ENCODE data around the gene NEK1. TPM values are rescaled to one million over a fixed set of nuclear protein-coding genes. Genes with fewer than 3 reads are reported as not detected.

NEK1 gene
- total and polyA plus RNA-seq, 2 of the 13 experiments (the other 11 are each of a cell fraction or from before 2014, with no cell fraction given) = 2.9 to 5.4 TPM

GRCh38 chr4:169619958-169620879 lies 7.8 kb upstream of the NEK1 start, which contains the start of gene CLCN3 (continued):
- TF ChIP-seq DRAP1 (CRISPR knock-in tag; IDR thresholded peaks at IDR 0.05) (peak; percentile 92), FLYWCH1 (CRISPR knock-in tag; IDR thresholded peaks at IDR 0.05) (no peak), ZNF576 (CRISPR knock-in tag; IDR thresholded peaks at IDR 0.05) (peak; percentile 80; the same call in 1 of the 2 replicates), MAX (IDR thresholded peaks at IDR 0.05) (peak; percentile 83), PHF21A (CRISPR knock-in tag; IDR thresholded peaks at IDR 0.05) (peak; percentile 79; the same call in 1 of the 2 replicates), SRY (CRISPR knock-in tag; IDR thresholded peaks at IDR 0.05) (no peak), ZNF143 (CRISPR knock-in tag; IDR thresholded peaks at IDR 0.05) (peak; percentile 59; the same call in 1 of the 2 replicates), ZZZ3 (CRISPR knock-in tag; IDR thresholded peaks at IDR 0.05; ENCODE audit: borderline replicate concordance) (peak; percentile 86; the same call in 1 of the 2 replicates), MAFF (IDR thresholded peaks at IDR 0.05; ENCODE audit: low read depth, low read length) (no peak), RBM39 (IDR thresholded peaks at IDR 0.05; ENCODE audit: low read depth, low read length, poor library complexity, severe bottlenecking) (no peak), ZNF430 (CRISPR knock-in tag; IDR thresholded peaks at IDR 0.05) (peak; percentile 68; the same call in 1 of the 2 replicates), TBL1XR1 (IDR thresholded peaks at IDR 0.05; ENCODE audit: borderline replicate concordance, low read length, partially characterized antibody) (peak; percentile 15), MYC (CRISPR knock-in tag; IDR thresholded peaks at IDR 0.05; ENCODE audit: borderline replicate concordance) (peak; percentile 76), SKIL (CRISPR knock-in tag; IDR thresholded peaks at IDR 0.05; ENCODE audit: borderline replicate concordance) (no peak), ARID3A (IDR thresholded peaks at IDR 0.05; ENCODE audit: low read depth, low read length) (0 out of 2 replicates have a peak, but pooled peaks have one; percentile 5), GRHL1 (CRISPR knock-in tag; conservative IDR thresholded peaks at IDR 0.05) (no peak), CERS6 (CRISPR knock-in tag; IDR thresholded peaks at IDR 0.05) (no peak), SP5 (CRISPR knock-in tag; IDR thresholded peaks at IDR 0.05; ENCODE audit: borderline replicate concordance, low read depth) (peak; percentile 81)

All from HepG2 (cell line).